Measurements from ENCODE around the gene CNTN4.

- TF ChIP-seq CTCF (conservative IDR thresholded peaks at IDR 0.05; ENCODE audit: low read depth, low read length) (no peak), EZH2 (IDR thresholded peaks at IDR 0.05; ENCODE audit: borderline replicate concordance, low read depth, low read length, poor library complexity, severe bottlenecking) (no peak)
Observed at GRCh38 chr3:2544212-2544611, 445.5 kb downstream of the CNTN4 start.

Measured in A673 (cell line).